ENCODE data around the gene WAPL.

WAPL gene

GRCh38 chr10:86440874-86441843 lies 80.4 kb downstream of the WAPL start:
- H3K27ac ChIP-seq (ENCODE audit: low read depth, low read length, poor library complexity, severe bottlenecking), result no peak overlapping the region
- no peaks in the 10 kb centered on the region for H4K20me1 ChIP-seq (ENCODE audit: insufficient read depth, low read length)
- peaks cover 37% of the 10 kb centered on the region for H3K4me1 ChIP-seq (ENCODE audit: insufficient read depth, low read length, severe bottlenecking)
- TF ChIP-seq, protein P1, sequence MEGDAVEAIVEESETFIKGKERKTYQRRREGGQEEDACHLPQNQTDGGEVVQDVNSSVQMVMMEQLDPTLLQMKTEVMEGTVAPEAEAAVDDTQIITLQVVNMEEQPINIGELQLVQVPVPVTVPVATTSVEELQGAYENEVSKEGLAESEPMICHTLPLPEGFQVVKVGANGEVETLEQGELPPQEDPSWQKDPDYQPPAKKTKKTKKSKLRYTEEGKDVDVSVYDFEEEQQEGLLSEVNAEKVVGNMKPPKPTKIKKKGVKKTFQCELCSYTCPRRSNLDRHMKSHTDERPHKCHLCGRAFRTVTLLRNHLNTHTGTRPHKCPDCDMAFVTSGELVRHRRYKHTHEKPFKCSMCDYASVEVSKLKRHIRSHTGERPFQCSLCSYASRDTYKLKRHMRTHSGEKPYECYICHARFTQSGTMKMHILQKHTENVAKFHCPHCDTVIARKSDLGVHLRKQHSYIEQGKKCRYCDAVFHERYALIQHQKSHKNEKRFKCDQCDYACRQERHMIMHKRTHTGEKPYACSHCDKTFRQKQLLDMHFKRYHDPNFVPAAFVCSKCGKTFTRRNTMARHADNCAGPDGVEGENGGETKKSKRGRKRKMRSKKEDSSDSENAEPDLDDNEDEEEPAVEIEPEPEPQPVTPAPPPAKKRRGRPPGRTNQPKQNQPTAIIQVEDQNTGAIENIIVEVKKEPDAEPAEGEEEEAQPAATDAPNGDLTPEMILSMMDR (IDR thresholded peaks at IDR 0.05; ENCODE audit: low read length), result no peak
- TF ChIP-seq EZH2 (IDR thresholded peaks at IDR 0.05; ENCODE audit: borderline replicate concordance, low read length), result no peak
- H3K9me3 ChIP-seq (ENCODE audit: low read length), result no peaks in the 10 kb centered on the region
- 0 out of 2 replicates have a peak, but pooled peaks cover 3% of the 10 kb centered on the region for H3F3A ChIP-seq (ENCODE audit: insufficient read depth, low read length)
- no peaks in the 10 kb centered on the region for H3K79me2 ChIP-seq (ENCODE audit: insufficient read depth, low read length)
- no peaks in the 10 kb centered on the region for H3K27me3 ChIP-seq (ENCODE audit: insufficient read depth, low read length)
- no peak overlapping the region for H2AFZ ChIP-seq (ENCODE audit: low read length)
- no peak overlapping the region for H3K4me3 ChIP-seq (ENCODE audit: low read depth, low read length, poor library complexity, severe bottlenecking)
- H3K9me2 ChIP-seq (ENCODE audit: low read depth, low read length), result no peaks in the 10 kb centered on the region
- H3K9ac ChIP-seq (ENCODE audit: low read length), result no peak overlapping the region
- H3K36me3 ChIP-seq (ENCODE audit: insufficient read depth, low read length), result peaks cover 98% of the 10 kb centered on the region
- no peak overlapping the region for H3K4me2 ChIP-seq (ENCODE audit: low read length)

- H3K9ac ChIP-seq (ENCODE audit: low read length), result no peak overlapping the region
- H3K36me3 ChIP-seq (ENCODE audit: insufficient read depth, low read length), result peaks cover 96% of the 10 kb centered on the region
- H3K4me3 ChIP-seq (ENCODE audit: low read depth, low read length, poor library complexity, severe bottlenecking), result no peak overlapping the region
- no peak overlapping the region for H3K4me2 ChIP-seq (ENCODE audit: low read length)
- H3K27me3 ChIP-seq (ENCODE audit: insufficient read depth, low read length), result no peaks in the 10 kb centered on the region
- no peaks in the 10 kb centered on the region for H3K9me2 ChIP-seq (ENCODE audit: low read depth, low read length)
- H3K4me1 ChIP-seq (ENCODE audit: insufficient read depth, low read length, severe bottlenecking), result peaks cover 37% of the 10 kb centered on the region
- H3K27ac ChIP-seq (ENCODE audit: low read depth, low read length, poor library complexity, severe bottlenecking), result no peak overlapping the region
- no peak overlapping the region for H2AFZ ChIP-seq (ENCODE audit: low read length)
- TF ChIP-seq EZH2 (IDR thresholded peaks at IDR 0.05; ENCODE audit: borderline replicate concordance, low read length), result no peak
- TF ChIP-seq, protein P1 (IDR thresholded peaks at IDR 0.05; ENCODE audit: low read length), result no peak
- H3K79me2 ChIP-seq (ENCODE audit: insufficient read depth, low read length), result no peaks in the 10 kb centered on the region
- H4K20me1 ChIP-seq (ENCODE audit: insufficient read depth, low read length), result no peaks in the 10 kb centered on the region
- 0 out of 2 replicates have a peak, but pooled peaks cover 3% of the 10 kb centered on the region for H3F3A ChIP-seq (ENCODE audit: insufficient read depth, low read length)
- H3K9me3 ChIP-seq (ENCODE audit: low read length), result no peaks in the 10 kb centered on the region
These were observed 82.0 kb downstream of the WAPL start for GRCh38 chr10:86439544-86439943.

DNA sequence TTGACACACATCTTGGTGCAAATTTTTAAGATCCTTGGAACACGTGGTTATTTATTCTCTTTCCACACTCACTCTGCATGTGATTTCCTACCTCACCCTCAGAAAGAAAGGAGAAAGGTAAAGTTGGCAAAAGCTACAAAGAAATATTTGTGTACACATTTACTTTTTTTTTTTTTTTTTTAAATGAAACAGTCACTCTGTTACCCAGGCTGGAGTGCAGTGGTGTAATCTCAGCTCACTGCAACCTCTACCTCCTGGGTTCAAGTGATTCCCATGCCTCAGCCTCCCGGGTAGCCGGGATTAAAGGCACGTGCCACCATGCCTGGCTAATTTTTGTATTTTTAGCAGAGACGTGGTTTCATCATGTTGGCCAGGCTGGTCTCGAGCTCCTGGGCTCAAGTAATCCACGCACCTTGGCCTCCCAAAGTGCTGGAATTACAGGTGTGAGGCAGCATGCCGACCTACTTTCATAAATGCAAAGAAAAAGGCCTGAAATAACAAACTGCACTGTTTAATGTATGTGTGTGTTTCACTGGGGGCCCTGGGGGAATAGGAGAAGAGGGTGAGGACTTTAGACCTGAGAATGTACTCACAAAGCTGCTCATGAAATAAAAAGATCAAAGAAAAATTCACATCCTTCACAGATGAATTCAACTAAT lies 83.4 kb downstream of the WAPL start:
- no peak overlapping the region for H2AFZ ChIP-seq (ENCODE audit: low read length)
- no peaks in the 10 kb centered on the region for H4K20me1 ChIP-seq (ENCODE audit: insufficient read depth, low read length)
- no peak overlapping the region for H3K4me2 ChIP-seq (ENCODE audit: low read length)
- peaks cover 37% of the 10 kb centered on the region for H3K4me1 ChIP-seq (ENCODE audit: insufficient read depth, low read length, severe bottlenecking)
- TF ChIP-seq EZH2 (IDR thresholded peaks at IDR 0.05; ENCODE audit: borderline replicate concordance, low read length), result no peak
- TF ChIP-seq, protein P1 (IDR thresholded peaks at IDR 0.05; ENCODE audit: low read length), result no peak
- H3K9ac ChIP-seq (ENCODE audit: low read length), result no peak overlapping the region
- no peaks in the 10 kb centered on the region for H3K9me3 ChIP-seq (ENCODE audit: low read length)
- 0 out of 2 replicates have a peak, but pooled peaks cover 3% of the 10 kb centered on the region for H3F3A ChIP-seq (ENCODE audit: insufficient read depth, low read length)
- H3K36me3 ChIP-seq (ENCODE audit: insufficient read depth, low read length), result peaks cover 90% of the 10 kb centered on the region
- H3K4me3 ChIP-seq (ENCODE audit: low read depth, low read length, poor library complexity, severe bottlenecking), result no peak overlapping the region
- H3K79me2 ChIP-seq (ENCODE audit: insufficient read depth, low read length), result no peaks in the 10 kb centered on the region
- no peaks in the 10 kb centered on the region for H3K27me3 ChIP-seq (ENCODE audit: insufficient read depth, low read length)
- no peaks in the 10 kb centered on the region for H3K9me2 ChIP-seq (ENCODE audit: low read depth, low read length)
- H3K27ac ChIP-seq (ENCODE audit: low read depth, low read length, poor library complexity, severe bottlenecking), result peak overlapping the region; percentile 76
